Activated naive CD8-positive, alpha-beta T cell treated with anti-CD3 and anti-CD28 coated beads, Interleukin-2, amount 10 ng/mL, durations not matched to agents 7 days and 5 days (primary cell): ENCODE data around the gene RNF220. TPM values are rescaled to one million over a fixed set of nuclear protein-coding genes. Genes with fewer than 3 reads are reported as not detected.

ENCODE experiments used
- ATAC-seq: fragments of 150-1000 bp; cut with Tn5 transposase; one replicate; pipeline ENCODE4 v1.10.0; 2021; ENCODE audit warnings: low read depth, moderate library complexity
- POLR2A ChIA-PET: fragments of 350-600 bp; sonication (Branson Sonifier 250); formaldehyde crosslinking; loops from one replicate; lab custom pipeline; 2021; ENCODE audit warnings: antibody characterized with exemption; lab: Charles Lee
- DNase-seq: peaks from one replicate; pipeline ENCODE4 v3.0.0; 2021
- H3K27ac Mint-ChIP-seq: one replicate; pipeline ENCODE4 v1.8.0; 2022; ENCODE audit warnings: mild to moderate bottlenecking, mixed read lengths
- H3K27me3 Mint-ChIP-seq: one replicate; pipeline ENCODE4 v1.8.0; 2022; ENCODE audit warnings: mild to moderate bottlenecking, moderate library complexity, mixed read lengths
- H3K36me3 Mint-ChIP-seq: one replicate; pipeline ENCODE4 v1.8.0; 2021; ENCODE audit warnings: mild to moderate bottlenecking, mixed read lengths
- H3K4me1 Mint-ChIP-seq: one replicate; pipeline ENCODE4 v1.8.0; 2021; ENCODE audit warnings: mixed read lengths
- H3K4me3 Mint-ChIP-seq: one replicate; pipeline ENCODE4 v1.8.0; 2022; ENCODE audit warnings: mild to moderate bottlenecking, moderate library complexity, mixed read lengths
- H3K9me3 Mint-ChIP-seq: one replicate; pipeline ENCODE4 v1.8.0; 2021; ENCODE audit warnings: mixed read lengths
- total RNA-seq, 2 experiments: library from RNA; stranded (reverse); gene quantifications; one replicate each; pipeline ENCODE4 v1.2.3, GENCODE V29; 2021

RNF220 gene
- total RNA-seq, 2 experiments from 2014 or later, result 91.3 to 94.4 TPM

GRCh38 chr1:44537956-44538355, 132.9 kb downstream of the RNF220 start:
- no peak overlapping the region for H3K27ac Mint-ChIP-seq
- H3K4me3 Mint-ChIP-seq, result no peak overlapping the region
- POLR2A ChIA-PET, result no interaction called here
- peaks cover 5% of the 10 kb centered on the region for H3K27me3 Mint-ChIP-seq
- H3K4me1 Mint-ChIP-seq, result no peaks in the 10 kb centered on the region
- H3K9me3 Mint-ChIP-seq, result no peaks in the 10 kb centered on the region
- no peaks in the 10 kb centered on the region for H3K36me3 Mint-ChIP-seq
- no peak for DNase-seq
- ATAC-seq, result no peak

DNA sequence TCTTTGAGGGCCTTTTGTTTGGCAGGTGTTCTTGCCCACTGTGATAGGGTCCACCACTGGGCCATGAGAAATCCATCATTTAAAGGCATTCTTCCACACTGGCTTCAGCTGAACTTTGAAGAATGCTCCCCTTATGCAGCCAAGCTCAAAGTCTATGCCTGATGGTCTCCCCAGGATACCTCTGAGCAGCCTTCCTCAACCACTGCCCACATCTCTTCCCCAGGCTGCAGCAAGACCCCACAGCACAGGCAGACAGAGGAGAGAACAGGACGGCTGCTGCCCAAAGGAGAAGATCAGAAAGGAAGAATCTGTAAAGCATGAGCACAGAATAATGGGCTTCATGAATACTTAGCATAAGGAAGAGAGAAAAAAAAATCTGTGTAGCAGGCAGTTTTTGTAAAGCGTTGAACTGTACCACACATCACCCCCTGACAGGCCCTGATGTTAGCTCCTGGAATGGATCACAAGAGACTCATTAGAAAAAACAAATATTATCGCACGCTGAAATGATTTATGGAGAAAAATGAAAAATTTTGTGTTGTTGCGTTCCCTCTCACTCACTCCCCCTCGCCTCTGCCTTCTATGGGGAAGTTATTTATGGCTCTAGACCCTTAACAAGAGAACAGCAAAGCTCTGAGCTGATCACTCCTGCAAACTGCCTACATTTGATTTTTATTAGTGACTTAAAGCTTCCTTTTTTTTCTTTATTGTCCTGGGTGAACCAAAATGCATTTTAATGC, 135.1 kb downstream of the RNF220 start:
- Mint-ChIP-seq H3K9me3 (no peaks in the 10 kb centered on the region), H3K27ac (no peak overlapping the region), H3K36me3 (no peaks in the 10 kb centered on the region), H3K4me3 (no peak overlapping the region), H3K4me1 (no peaks in the 10 kb centered on the region), H3K27me3 (peaks cover 5% of the 10 kb centered on the region)
- POLR2A ChIA-PET, result no interaction called here
- DNase-seq, result no peak
- ATAC-seq, result no peak

DNA sequence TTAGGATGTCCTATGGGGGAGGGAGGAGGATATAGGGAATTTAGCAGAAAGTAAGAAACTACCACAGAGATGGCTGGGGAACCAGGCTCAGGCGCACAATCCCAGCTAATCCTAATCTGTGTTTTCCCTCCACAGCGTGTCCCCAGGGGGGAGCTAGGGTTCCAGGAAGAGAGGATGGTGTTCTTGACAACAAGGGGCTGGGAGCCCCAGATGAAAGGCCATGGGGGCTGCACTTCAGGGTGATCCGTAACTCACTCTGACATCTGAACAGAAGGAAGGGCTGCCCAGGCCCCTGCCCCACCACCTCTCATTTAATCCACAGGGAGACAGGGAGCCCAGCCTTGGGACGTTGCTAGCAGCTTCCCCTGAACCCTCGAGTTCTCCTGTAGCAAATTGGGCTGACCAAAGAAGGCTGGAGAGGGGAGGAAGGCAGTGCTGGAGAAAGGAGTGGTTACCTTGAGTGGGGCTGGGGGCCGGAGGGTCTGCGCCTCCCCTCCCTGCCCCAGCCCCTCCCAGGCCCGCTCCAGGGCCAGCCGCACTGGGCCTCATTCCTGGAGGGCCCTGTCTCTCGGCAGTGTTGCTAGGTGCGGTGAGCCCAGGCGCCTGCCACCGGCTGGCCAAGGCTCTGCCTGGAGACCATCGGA, 137.5 kb downstream of the RNF220 start:
- POLR2A ChIA-PET, result no interaction called here
- DNase-seq (no peak), ATAC-seq (no peak)
- H3K4me1 Mint-ChIP-seq, result no peaks in the 10 kb centered on the region
- peaks cover 10% of the 10 kb centered on the region for H3K27me3 Mint-ChIP-seq
- H3K4me3 Mint-ChIP-seq, result no peak overlapping the region
- H3K36me3 Mint-ChIP-seq, result no peaks in the 10 kb centered on the region
- no peak overlapping the region for H3K27ac Mint-ChIP-seq
- no peaks in the 10 kb centered on the region for H3K9me3 Mint-ChIP-seq

DNA sequence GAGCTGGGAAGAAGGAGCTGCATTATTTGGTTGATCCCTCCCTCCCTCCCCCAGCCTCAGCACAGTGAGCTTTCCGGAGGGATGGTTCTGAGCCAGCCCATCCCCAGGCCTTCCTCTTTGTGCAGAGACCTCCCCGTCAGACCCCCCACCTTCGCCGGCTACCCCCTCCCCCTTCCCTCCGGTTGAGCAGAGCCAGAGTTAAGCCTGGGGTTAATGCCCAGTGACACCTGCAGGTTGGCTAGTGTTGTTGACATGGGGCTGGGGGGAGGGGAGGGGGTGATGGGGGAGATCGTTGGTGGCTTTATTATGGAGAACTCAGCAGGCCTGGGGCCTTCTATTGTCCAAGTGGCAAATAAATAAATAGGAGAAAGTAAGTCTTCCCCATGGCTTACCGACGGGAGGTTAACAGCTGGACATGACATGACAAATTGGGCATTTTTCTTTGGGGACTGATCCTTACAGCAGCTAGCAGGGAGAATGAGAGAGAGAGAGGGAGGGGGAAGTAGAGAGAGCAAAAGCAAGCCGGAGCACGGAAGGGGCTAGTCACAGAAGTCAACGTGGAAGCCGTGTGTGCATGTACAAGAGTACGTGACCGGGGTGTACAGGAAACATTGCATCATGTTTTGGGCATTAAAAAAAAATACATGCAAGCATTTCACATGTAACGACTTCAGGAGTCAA, 138.1 kb downstream of the RNF220 start:
- no peak overlapping the region for H3K27ac Mint-ChIP-seq
- H3K27me3 Mint-ChIP-seq, result peaks cover 10% of the 10 kb centered on the region
- H3K4me1 Mint-ChIP-seq, result no peaks in the 10 kb centered on the region
- ATAC-seq, result no peak
- no peak for DNase-seq
- no peaks in the 10 kb centered on the region for H3K36me3 Mint-ChIP-seq
- POLR2A ChIA-PET, result no interaction called here
- H3K4me3 Mint-ChIP-seq, result no peak overlapping the region
- H3K9me3 Mint-ChIP-seq, result no peaks in the 10 kb centered on the region

GRCh38 chr1:44543786-44544185, 138.7 kb downstream of the RNF220 start:
- POLR2A ChIA-PET, result no interaction called here
- H3K9me3 Mint-ChIP-seq, result no peaks in the 10 kb centered on the region
- H3K4me1 Mint-ChIP-seq, result no peaks in the 10 kb centered on the region
- H3K4me3 Mint-ChIP-seq, result no peak overlapping the region
- DNase-seq, result no peak
- H3K27me3 Mint-ChIP-seq, result peaks cover 10% of the 10 kb centered on the region
- H3K36me3 Mint-ChIP-seq, result no peaks in the 10 kb centered on the region
- no peak overlapping the region for H3K27ac Mint-ChIP-seq
- no peak for ATAC-seq

DNA sequence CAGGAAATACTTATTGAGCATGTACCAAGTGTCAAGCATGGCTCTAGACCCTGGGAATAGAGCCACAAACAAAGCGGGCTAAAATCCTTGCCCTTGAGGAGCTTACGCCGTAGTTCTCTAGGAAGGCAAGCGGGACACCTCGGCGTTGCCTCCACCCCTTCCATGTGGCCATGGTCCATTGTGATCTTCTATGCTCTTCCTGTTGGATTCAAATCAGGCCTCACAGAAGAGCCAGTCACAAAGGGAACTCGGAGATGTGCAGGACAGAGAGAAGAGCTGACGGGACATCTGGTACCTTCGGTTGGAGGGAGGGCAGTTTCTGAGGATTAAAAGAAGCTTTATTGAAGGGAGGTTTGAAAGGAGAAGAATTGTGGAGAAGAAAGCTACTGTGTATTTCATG, 139.9 kb downstream of the RNF220 start:
- H3K4me3 Mint-ChIP-seq, result no peak overlapping the region
- no peaks in the 10 kb centered on the region for H3K36me3 Mint-ChIP-seq
- H3K4me1 Mint-ChIP-seq, result no peaks in the 10 kb centered on the region
- no peaks in the 10 kb centered on the region for H3K9me3 Mint-ChIP-seq
- peaks cover 7% of the 10 kb centered on the region for H3K27me3 Mint-ChIP-seq
- H3K27ac Mint-ChIP-seq, result no peak overlapping the region
- DNase-seq (no peak), ATAC-seq (no peak)
- POLR2A ChIA-PET, result no interaction called here

DNA sequence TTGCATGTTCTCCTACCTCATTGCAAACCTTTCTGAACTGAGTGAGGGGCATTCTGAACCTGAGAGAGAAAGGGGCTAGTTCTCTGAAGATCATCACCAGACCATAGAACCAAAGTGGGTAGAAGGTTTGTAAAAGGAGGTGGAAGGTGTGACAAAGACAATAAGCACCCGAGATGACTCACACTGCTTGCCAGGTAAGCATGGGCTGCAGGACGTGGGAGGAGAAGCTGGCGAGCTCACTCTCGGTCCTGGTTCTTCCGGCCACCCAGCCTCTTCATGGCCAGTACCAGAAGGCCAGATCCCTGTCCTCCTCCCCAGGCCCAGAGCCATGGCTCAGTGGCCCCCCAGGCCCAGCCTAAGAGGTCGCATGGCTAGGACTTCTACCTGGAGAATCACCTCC, 140.9 kb downstream of the RNF220 start:
- POLR2A ChIA-PET, result no interaction called here
- no peak overlapping the region for H3K27ac Mint-ChIP-seq
- ATAC-seq (no peak), DNase-seq (no peak)
- H3K4me1 Mint-ChIP-seq, result no peaks in the 10 kb centered on the region
- no peak overlapping the region for H3K4me3 Mint-ChIP-seq
- H3K27me3 Mint-ChIP-seq, result peaks cover 7% of the 10 kb centered on the region
- H3K9me3 Mint-ChIP-seq, result no peaks in the 10 kb centered on the region
- no peaks in the 10 kb centered on the region for H3K36me3 Mint-ChIP-seq

DNA sequence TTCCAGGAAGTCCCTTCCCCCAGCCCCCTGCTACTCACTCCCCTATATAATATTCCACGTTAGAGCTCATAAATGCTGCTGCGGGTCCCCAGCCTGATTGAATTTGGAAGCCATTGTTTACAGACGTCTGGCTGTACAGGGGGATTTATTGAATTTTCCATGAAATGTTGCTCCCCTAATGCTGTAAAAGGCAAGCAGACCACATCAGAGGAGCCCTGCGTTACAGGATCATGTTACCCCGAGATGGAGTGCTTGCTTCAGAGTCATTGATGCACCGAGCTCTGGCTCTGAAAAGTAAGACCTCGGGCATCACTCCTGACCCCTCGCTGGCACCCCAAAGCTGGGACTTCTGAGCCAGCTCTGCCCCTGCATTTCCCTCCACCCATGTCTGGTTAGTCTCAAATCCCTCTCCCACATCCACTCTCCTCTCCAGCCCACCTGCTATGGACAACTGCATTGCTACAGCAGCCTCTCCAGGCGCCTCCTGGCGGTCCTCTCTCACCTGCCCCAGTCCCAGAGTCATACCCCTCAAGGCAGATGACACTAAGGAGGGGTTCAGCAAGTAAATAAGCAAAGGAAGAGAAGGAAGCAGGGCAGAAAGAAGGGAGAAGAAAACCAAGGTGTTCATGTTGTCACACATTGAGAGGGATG, 141.5 kb downstream of the RNF220 start:
- POLR2A ChIA-PET, result no interaction called here
- peaks cover 7% of the 10 kb centered on the region for H3K27me3 Mint-ChIP-seq
- H3K4me1 Mint-ChIP-seq, result no peaks in the 10 kb centered on the region
- DNase-seq (no peak), ATAC-seq (no peak)
- no peaks in the 10 kb centered on the region for H3K36me3 Mint-ChIP-seq
- no peaks in the 10 kb centered on the region for H3K9me3 Mint-ChIP-seq
- no peak overlapping the region for H3K4me3 Mint-ChIP-seq
- H3K27ac Mint-ChIP-seq, result no peak overlapping the region

GRCh38 chr1:44547361-44547760, 142.3 kb downstream of the RNF220 start:
- POLR2A ChIA-PET, result no interaction called here
- H3K4me3 Mint-ChIP-seq, result no peak overlapping the region
- H3K27ac Mint-ChIP-seq, result no peak overlapping the region
- no peaks in the 10 kb centered on the region for H3K4me1 Mint-ChIP-seq
- ATAC-seq (no peak), DNase-seq (no peak)
- peaks cover 5% of the 10 kb centered on the region for H3K27me3 Mint-ChIP-seq
- no peaks in the 10 kb centered on the region for H3K9me3 Mint-ChIP-seq
- no peaks in the 10 kb centered on the region for H3K36me3 Mint-ChIP-seq

- POLR2A ChIA-PET, result no interaction called here
- no peak for DNase-seq
- Mint-ChIP-seq H3K27ac (no peak overlapping the region), H3K4me3 (no peak overlapping the region), H3K36me3 (no peaks in the 10 kb centered on the region), H3K9me3 (no peaks in the 10 kb centered on the region), H3K4me1 (no peaks in the 10 kb centered on the region), H3K27me3 (peaks cover 5% of the 10 kb centered on the region)
- no peak for ATAC-seq
Observed at GRCh38 chr1:44547837-44548236, 142.8 kb downstream of the RNF220 start.

DNA sequence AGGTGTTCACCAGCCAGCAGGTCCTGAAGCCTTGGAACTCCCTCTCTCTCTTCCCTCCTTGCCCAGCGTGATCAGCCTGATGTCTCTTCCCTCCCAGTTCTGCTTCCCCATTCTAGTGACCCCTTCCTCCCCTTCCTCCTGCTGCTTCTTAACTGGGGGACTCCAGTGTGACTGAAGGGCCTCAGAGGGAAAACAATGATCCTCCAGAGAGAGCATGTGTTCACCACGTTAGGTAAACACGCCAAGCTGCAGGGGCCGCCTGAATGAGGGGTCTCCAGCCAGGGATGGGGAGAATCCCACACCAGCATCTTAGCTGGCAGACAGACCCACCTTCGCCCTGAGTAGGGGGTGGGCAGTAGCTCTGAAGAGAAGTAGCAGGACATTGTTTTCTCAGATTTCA, 144.5 kb downstream of the RNF220 start:
- Mint-ChIP-seq H3K4me3 (no peak overlapping the region), H3K4me1 (no peaks in the 10 kb centered on the region), H3K27me3 (peaks cover 5% of the 10 kb centered on the region), H3K27ac (no peak overlapping the region), H3K36me3 (no peaks in the 10 kb centered on the region), H3K9me3 (no peaks in the 10 kb centered on the region)
- no peak for DNase-seq
- POLR2A ChIA-PET, result no interaction called here
- no peak for ATAC-seq

- POLR2A ChIA-PET, result no interaction called here
- no peaks in the 10 kb centered on the region for H3K9me3 Mint-ChIP-seq
- ATAC-seq (no peak), DNase-seq (no peak)
- H3K27me3 Mint-ChIP-seq, result peaks cover 4% of the 10 kb centered on the region
- no peaks in the 10 kb centered on the region for H3K36me3 Mint-ChIP-seq
- H3K4me3 Mint-ChIP-seq, result no peak overlapping the region
- H3K4me1 Mint-ChIP-seq, result no peaks in the 10 kb centered on the region
- H3K27ac Mint-ChIP-seq, result no peak overlapping the region
Observed at GRCh38 chr1:44553127-44553758, 148.2 kb downstream of the RNF220 start.

DNA sequence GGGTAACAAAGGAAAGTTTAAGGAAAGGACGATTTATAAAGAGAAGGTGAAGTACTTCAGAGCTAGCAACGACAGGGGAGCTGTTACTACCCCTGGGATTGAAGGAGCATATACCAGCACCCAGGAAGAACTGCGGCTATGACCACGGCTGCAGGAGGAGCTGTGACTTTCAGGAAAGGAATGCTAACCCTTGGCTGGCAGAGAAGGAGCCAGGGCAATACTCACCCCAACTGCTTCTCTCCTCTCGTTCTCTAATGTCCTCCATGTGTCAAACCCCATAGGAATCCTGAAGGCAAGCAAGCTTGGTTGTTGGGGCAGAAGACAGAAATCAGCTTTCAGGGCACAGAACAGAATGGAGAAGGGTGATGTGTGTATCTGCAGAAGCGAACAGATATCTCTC, 148.7 kb downstream of the RNF220 start:
- H3K4me1 Mint-ChIP-seq, result no peaks in the 10 kb centered on the region
- POLR2A ChIA-PET, result no interaction called here

More for the DNA sequence above, 148.7 kb downstream of the RNF220 start:
- peaks cover 4% of the 10 kb centered on the region for H3K27me3 Mint-ChIP-seq
- H3K36me3 Mint-ChIP-seq, result no peaks in the 10 kb centered on the region
- DNase-seq (no peak), ATAC-seq (no peak)
- no peak overlapping the region for H3K27ac Mint-ChIP-seq
- H3K4me3 Mint-ChIP-seq, result no peak overlapping the region
- H3K9me3 Mint-ChIP-seq, result no peaks in the 10 kb centered on the region
